Mesothelial cell of epicardium (in vitro differentiated cells): ENCODE measurements around the gene PCSK6. TPM values are rescaled to one million over a fixed set of nuclear protein-coding genes. Genes with fewer than 3 reads are reported as not detected.

Experiments used
- DNase-seq, 2 experiments: peaks; one replicate each; pipeline ENCODE4 v3.0.0; 2021; ENCODE audit warnings: low spot score in 2 of 2; ENCODE audit not compliant: unreplicated experiment in 2 of 2
- H3K27ac Mint-ChIP-seq: 2 replicates; pipeline ENCODE4 v1.8.0; 2021; ENCODE audit warnings: mixed read lengths
- H3K27me3 Mint-ChIP-seq: 2 replicates; pipeline ENCODE4 v1.8.0; 2021; ENCODE audit warnings: low read depth, mixed read lengths
- H3K36me3 Mint-ChIP-seq: 2 replicates; pipeline ENCODE4 v1.8.0; 2021; ENCODE audit warnings: mixed read lengths
- H3K4me1 Mint-ChIP-seq: 2 replicates; pipeline ENCODE4 v1.8.0; 2021; ENCODE audit warnings: mixed read lengths
- H3K4me3 Mint-ChIP-seq: 2 replicates; pipeline ENCODE4 v1.8.0; 2021; ENCODE audit warnings: mild to moderate bottlenecking, moderate library complexity, mixed read lengths
- H3K9me3 Mint-ChIP-seq: 2 replicates; pipeline ENCODE4 v1.8.0; 2021; ENCODE audit warnings: mixed read lengths
- CTCF ChIP-seq: fragments of 200-600 bp; sonication (generic); IDR thresholded peaks from one replicate; pipeline ENCODE4 v1.5.0; 2021; ENCODE audit warnings: antibody characterized with exemption; ENCODE audit not compliant: unreplicated experiment
- total RNA-seq: library from RNA; stranded (reverse); gene quantifications from 3 replicates; pipeline ENCODE4 v1.2.1, GENCODE V29; 2021

The PCSK6 gene
- total RNA-seq, 1 donor from 2014 or later: 4.5 TPM

- no peak overlapping the region for H3K4me3 Mint-ChIP-seq
These were observed 162.3 kb downstream of the PCSK6 start for GRCh38 chr15:101327147-101327740.

DNA sequence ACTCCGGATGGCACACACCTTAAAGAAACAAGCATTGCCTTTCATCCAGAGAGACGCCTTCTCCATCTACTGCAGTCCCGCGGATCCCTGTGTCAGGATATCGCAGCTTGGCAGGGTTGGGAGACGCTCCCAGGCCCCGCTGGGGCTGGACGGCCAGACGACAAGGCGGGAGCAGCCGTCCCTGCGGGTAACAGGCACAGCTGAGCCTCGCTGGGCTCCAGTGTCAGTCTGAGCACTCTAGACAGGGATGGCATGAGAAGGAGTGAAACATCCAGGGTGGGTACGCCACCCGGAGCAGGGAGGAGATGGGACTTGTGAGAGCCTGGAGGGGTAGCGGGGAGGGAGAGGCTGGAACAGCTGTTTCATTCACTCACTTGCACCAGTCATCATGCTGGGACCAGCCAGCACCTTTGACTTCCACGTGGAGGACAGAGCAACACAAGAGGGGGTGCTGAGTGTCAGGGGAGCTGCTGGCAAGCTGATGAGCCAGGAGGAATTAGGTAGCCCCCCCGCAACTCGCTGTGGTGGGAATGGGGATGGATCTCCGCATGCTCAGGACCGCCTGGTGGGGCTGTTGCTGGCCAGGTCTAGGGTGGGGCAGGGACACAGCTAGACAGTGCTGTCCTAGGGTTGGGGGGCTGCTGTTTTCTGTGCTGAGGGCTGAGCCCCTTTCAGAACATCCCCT lies 162.9 kb downstream of the PCSK6 start:
- TF ChIP-seq CTCF: no peak
- Mint-ChIP-seq H3K27ac (no peak overlapping the region), H3K27me3 (peaks cover 45% of the 10 kb centered on the region), H3K4me3 (no peak overlapping the region), H3K36me3 (no peaks in the 10 kb centered on the region), H3K4me1 (no peaks in the 10 kb centered on the region), H3K9me3 (no peaks in the 10 kb centered on the region)
- no peak for DNase-seq

More at GRCh38 chr15:101327147-101327740, 162.3 kb downstream of the PCSK6 start:
- Mint-ChIP-seq H3K27me3 (peaks cover 41% of the 10 kb centered on the region), H3K36me3 (no peaks in the 10 kb centered on the region), H3K9me3 (no peaks in the 10 kb centered on the region), H3K27ac (no peak overlapping the region), H3K4me1 (no peaks in the 10 kb centered on the region)
- no peak for DNase-seq
- no peak for TF ChIP-seq CTCF

DNA sequence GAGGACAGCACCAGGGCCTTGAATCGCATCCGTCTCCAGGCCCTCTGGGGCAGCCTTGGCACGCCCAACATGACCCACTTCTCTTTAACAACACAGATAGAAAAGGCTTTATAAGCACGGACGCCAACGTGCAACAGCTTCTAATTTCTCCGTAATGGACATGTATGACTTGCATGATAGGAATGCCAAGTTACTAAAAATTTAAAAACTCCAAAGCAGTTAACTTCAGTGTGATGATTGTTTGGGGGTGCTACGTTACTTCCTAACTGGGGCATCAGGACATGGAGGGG lies 163.5 kb downstream of the PCSK6 start:
- H3K27me3 Mint-ChIP-seq: peaks cover 51% of the 10 kb centered on the region
- TF ChIP-seq CTCF: no peak
- no peaks in the 10 kb centered on the region for H3K4me1 Mint-ChIP-seq
- H3K27ac Mint-ChIP-seq: no peak overlapping the region
- no peaks in the 10 kb centered on the region for H3K36me3 Mint-ChIP-seq
- H3K9me3 Mint-ChIP-seq: no peaks in the 10 kb centered on the region
- no peak for DNase-seq
- no peak overlapping the region for H3K4me3 Mint-ChIP-seq

- no peak for TF ChIP-seq CTCF
- no peak overlapping the region for H3K27ac Mint-ChIP-seq
- peaks cover 52% of the 10 kb centered on the region for H3K27me3 Mint-ChIP-seq
- H3K4me1 Mint-ChIP-seq: no peaks in the 10 kb centered on the region
- no peak for DNase-seq
- H3K36me3 Mint-ChIP-seq: no peaks in the 10 kb centered on the region
- H3K4me3 Mint-ChIP-seq: no peak overlapping the region
- H3K9me3 Mint-ChIP-seq: no peaks in the 10 kb centered on the region
These were observed 164.1 kb downstream of the PCSK6 start for GRCh38 chr15:101325263-101326025.

- no peaks in the 10 kb centered on the region for H3K4me1 Mint-ChIP-seq
- TF ChIP-seq CTCF: no peak
- H3K27me3 Mint-ChIP-seq: peaks cover 51% of the 10 kb centered on the region
- no peaks in the 10 kb centered on the region for H3K9me3 Mint-ChIP-seq
- no peak overlapping the region for H3K27ac Mint-ChIP-seq
- H3K4me3 Mint-ChIP-seq: no peak overlapping the region
- H3K36me3 Mint-ChIP-seq: no peaks in the 10 kb centered on the region
- no peak for DNase-seq
These were observed 164.9 kb downstream of the PCSK6 start for GRCh38 chr15:101324524-101325177.
